ENCODE data around the gene SEC14L6. TPM values are rescaled to one million over a fixed set of nuclear protein-coding genes. Genes with fewer than 3 reads are reported as not detected.
"Not testable (repeated sequence)": the region's sequence is repeated elsewhere in the genome, so short reads cannot be mapped to it uniquely, and the experiment has no call there.

The SEC14L6 gene
- not detected for polyA plus RNA-seq (2012; ENCODE audit: low read depth, missing spikeins)

DNA sequence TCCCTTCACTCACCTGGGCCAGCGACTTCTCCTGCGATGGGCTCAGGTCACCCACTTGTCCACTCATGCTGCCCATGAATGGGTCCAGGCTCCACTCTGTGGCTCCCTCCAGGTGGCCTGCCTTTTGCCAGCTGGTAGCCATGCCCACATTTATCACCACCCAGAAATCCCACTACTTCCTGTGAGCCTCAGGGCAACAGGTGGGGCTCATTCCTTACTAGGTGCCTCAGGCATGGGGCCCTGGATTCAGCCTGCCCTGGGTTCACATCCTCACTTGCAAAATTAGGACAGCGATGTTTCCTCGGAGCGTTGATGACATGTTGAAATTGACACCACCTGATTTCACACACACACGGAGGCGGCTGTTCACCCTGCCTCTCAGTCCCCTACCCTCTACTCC is at the start of gene SEC14L6:
Gene SEC14L6, minus strand, starts transcription at position 126 of the 400 bp plus-strand sequence. Its CDS starts 59 bp downstream, at position 67.
- TF ChIP-seq POU2F2 (IDR thresholded peaks at IDR 0.05; ENCODE audit: low read depth, low read length) (no peak), PAX5 (IDR thresholded peaks at IDR 0.05; ENCODE audit: insufficient read depth, low read length, severe bottlenecking) (no peak), POLR2AphosphoS5 (IDR thresholded peaks at IDR 0.05; ENCODE audit: low read depth, low read length) (no peak), POLR2A (IDR thresholded peaks at IDR 0.05; ENCODE audit: low read depth, low read length) (no peak), SPI1 (IDR thresholded peaks at IDR 0.05; ENCODE audit: low read depth, low read length) (no peak), TAF1 (IDR thresholded peaks at IDR 0.05; ENCODE audit: low read depth, low read length) (no peak)
- FAIRE-seq: no peak
- no peak for DNase-seq (ENCODE audit: insufficient read length, low spot score)

DNA sequence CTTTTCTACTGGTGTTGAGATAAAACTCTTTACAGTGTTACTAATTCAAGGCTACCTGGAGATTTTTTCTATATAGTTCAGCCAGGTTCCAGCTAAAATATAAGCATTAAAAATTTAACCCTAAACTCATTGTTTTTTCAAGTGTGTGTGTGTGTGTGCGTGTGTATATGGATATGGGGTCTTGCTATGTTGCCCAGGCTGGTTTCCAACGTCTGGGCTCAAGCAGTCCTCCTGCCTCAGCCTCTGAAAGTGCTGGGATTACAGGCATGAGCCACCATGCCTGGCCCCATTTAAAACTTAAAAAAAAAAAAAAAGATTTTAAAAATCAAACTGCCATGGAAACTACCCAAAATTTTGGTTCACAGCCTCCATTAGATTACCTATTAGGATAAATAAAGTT is 49.7 kb upstream of the SEC14L6 start:
- no peak for FAIRE-seq
- no peak for TF ChIP-seq POLR2A (IDR thresholded peaks at IDR 0.05; ENCODE audit: low read depth, low read length)
- no peak for TF ChIP-seq SPI1 (IDR thresholded peaks at IDR 0.05; ENCODE audit: low read depth, low read length)
- no peak for TF ChIP-seq PAX5 (IDR thresholded peaks at IDR 0.05; ENCODE audit: insufficient read depth, low read length, severe bottlenecking)
- no peak for TF ChIP-seq TAF1 (IDR thresholded peaks at IDR 0.05; ENCODE audit: low read depth, low read length)
- TF ChIP-seq POU2F2 (IDR thresholded peaks at IDR 0.05; ENCODE audit: low read depth, low read length): no peak
- TF ChIP-seq POLR2AphosphoS5 (IDR thresholded peaks at IDR 0.05; ENCODE audit: low read depth, low read length): no peak

DNA sequence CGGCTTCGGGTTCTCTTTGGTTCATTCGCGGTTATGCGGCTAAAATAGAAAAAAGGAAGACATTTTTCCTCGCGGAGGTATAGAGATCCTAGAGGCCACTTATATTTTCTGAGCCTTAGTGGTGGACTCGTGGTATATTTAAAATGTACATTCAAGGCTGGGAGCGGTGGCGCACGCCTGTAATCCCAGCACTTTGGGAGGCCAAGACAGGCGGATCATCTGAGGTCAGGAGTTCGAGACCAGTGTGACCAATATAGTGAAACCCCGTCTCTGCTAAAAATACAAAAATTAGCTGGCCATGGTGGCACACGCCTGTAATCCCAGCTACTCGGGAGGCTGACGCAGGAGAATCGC is 45.8 kb upstream of the SEC14L6 start:
- not testable (repeated sequence) for FAIRE-seq; DNase-seq (ENCODE audit: insufficient read length, low spot score)

More for the DNA sequence above, 49.7 kb upstream of the SEC14L6 start:
- DNase-seq (ENCODE audit: insufficient read length, low spot score): no peak

DNA sequence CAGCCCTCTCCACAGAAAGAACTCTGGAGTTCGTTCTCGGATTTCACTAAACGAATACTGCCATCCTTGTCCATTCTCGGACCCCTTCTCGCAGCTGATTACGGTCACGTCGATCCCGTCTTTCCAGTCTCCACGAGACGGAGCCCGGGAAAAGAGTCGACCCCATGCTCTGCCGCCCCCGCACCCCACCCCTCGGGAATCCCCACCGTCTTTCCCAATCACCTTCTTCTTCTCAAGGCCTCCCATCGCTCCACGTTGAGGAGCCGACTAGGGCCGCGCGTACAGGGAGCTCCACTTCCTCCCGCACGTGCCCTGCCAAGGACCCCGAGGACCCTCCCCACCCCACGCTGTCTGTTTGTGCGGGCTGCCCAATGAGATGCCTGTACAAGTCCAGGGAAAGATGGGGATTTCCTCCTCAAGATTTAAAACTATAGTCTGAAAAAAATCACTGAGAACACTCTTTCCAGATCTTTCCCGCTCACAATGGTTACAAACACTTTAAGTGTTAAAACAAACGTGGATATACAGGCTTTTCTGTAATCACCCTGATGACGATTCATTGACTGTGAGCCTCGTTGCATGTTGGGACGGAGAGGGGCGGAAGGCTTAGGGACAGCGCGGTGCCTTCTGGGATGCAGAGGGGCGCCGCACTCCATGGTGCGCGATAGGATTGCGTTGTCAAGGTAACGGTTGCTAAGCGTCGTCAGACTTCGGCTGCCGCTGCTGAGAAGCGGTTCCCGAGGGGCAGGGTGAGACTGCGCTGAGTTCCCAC is 45.2 kb upstream of the SEC14L6 start, which contains the start of gene PES1:
Gene PES1, minus strand, starts transcription at position 323 of the 772 bp plus-strand sequence. Its CDS starts 77 bp downstream, at position 246.
- FAIRE-seq (peak; percentile 100), DNase-seq (ENCODE audit: insufficient read length, low spot score) (peak; percentile 91)
- TF ChIP-seq POU2F2 (IDR thresholded peaks at IDR 0.05; ENCODE audit: low read depth, low read length) (peak; percentile 87), POLR2A (IDR thresholded peaks at IDR 0.05; ENCODE audit: low read depth, low read length) (peak; percentile 77), SPI1 (IDR thresholded peaks at IDR 0.05; ENCODE audit: low read depth, low read length) (peak; percentile 76), POLR2AphosphoS5 (IDR thresholded peaks at IDR 0.05; ENCODE audit: low read depth, low read length) (peak; percentile 80), TAF1 (IDR thresholded peaks at IDR 0.05; ENCODE audit: low read depth, low read length) (0 out of 2 replicates have a peak, but pooled peaks have one; percentile 55), PAX5 (IDR thresholded peaks at IDR 0.05; ENCODE audit: insufficient read depth, low read length, severe bottlenecking) (no peak)

DNA sequence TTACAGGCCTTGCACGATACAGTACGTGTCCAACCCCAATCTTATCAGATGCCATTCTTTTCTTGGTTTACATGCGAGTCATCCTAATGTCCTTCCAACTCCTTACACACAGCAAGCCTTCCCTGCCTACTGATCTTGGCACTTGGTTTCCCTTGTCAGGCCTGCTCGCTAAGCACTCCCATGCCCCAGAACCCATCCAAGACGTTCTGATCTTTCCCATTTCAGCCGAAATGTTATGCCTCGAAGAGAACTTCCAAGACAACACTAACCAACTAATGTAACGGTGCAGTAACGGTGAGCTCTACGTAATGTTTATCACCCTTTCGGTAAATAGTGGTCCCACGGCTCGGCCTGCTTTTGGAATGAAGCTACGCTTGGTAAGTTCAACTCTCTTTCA is 44.6 kb upstream of the SEC14L6 start:
- FAIRE-seq (peak; percentile 26), DNase-seq (ENCODE audit: insufficient read length, low spot score) (no peak)
- no peak for TF ChIP-seq TAF1 (IDR thresholded peaks at IDR 0.05; ENCODE audit: low read depth, low read length)
- TF ChIP-seq POLR2AphosphoS5 (IDR thresholded peaks at IDR 0.05; ENCODE audit: low read depth, low read length): no peak
- no peak for TF ChIP-seq PAX5 (IDR thresholded peaks at IDR 0.05; ENCODE audit: insufficient read depth, low read length, severe bottlenecking)
- TF ChIP-seq POU2F2 (IDR thresholded peaks at IDR 0.05; ENCODE audit: low read depth, low read length): no peak
- no peak for TF ChIP-seq POLR2A (IDR thresholded peaks at IDR 0.05; ENCODE audit: low read depth, low read length)
- no peak for TF ChIP-seq SPI1 (IDR thresholded peaks at IDR 0.05; ENCODE audit: low read depth, low read length)

DNA sequence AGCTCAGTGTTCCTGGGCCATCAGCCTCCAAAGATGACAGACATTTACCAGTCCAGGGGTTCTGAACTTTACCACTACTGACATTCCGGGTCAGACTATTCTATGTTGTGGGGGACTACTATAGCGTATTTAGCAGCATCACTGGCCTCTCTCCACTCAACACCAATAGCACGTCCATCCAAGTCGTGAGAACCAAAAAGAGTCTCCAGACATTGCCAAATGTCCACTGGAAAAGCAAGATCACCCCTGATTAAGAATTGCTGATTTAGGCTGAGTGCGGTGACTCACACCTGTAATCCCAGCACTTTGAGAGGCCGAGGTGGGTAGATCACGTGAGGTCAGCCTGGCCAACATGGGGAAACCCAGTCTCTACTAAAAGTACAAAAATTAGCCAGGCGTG is 39.9 kb upstream of the SEC14L6 start:
- FAIRE-seq (no peak), DNase-seq (ENCODE audit: insufficient read length, low spot score) (no peak)
- TF ChIP-seq POLR2AphosphoS5 (IDR thresholded peaks at IDR 0.05; ENCODE audit: low read depth, low read length) (no peak), POLR2A (IDR thresholded peaks at IDR 0.05; ENCODE audit: low read depth, low read length) (no peak), TAF1 (IDR thresholded peaks at IDR 0.05; ENCODE audit: low read depth, low read length) (no peak), SPI1 (IDR thresholded peaks at IDR 0.05; ENCODE audit: low read depth, low read length) (no peak), PAX5 (IDR thresholded peaks at IDR 0.05; ENCODE audit: insufficient read depth, low read length, severe bottlenecking) (no peak), POU2F2 (IDR thresholded peaks at IDR 0.05; ENCODE audit: low read depth, low read length) (no peak)

DNA sequence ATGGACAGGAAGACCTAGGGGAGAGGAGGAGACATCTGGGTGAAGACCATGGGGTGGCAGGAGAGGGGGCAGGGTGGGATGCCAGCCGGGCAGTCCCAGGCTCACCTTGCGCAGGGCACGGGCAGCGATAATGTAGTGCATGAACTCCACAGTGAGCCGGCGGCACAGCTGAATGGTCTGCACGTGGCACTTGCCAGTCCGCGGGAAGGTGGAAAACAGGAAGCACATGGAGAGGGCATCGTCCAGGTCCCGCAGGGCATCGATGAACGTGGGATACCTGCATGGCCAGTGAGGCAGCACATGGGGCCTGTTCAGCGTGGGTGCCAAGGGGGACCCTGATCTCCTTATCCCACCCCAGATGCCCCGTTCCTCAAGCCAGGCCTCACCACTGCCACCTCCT is 37.9 kb upstream of the SEC14L6 start:
- TF ChIP-seq TAF1 (IDR thresholded peaks at IDR 0.05; ENCODE audit: low read depth, low read length) (no peak), POLR2AphosphoS5 (IDR thresholded peaks at IDR 0.05; ENCODE audit: low read depth, low read length) (peak; percentile 21; the same call in 1 of the 2 replicates), POU2F2 (IDR thresholded peaks at IDR 0.05; ENCODE audit: low read depth, low read length) (no peak)
- DNase-seq (ENCODE audit: insufficient read length, low spot score): no peak
- FAIRE-seq: no peak

DNA sequence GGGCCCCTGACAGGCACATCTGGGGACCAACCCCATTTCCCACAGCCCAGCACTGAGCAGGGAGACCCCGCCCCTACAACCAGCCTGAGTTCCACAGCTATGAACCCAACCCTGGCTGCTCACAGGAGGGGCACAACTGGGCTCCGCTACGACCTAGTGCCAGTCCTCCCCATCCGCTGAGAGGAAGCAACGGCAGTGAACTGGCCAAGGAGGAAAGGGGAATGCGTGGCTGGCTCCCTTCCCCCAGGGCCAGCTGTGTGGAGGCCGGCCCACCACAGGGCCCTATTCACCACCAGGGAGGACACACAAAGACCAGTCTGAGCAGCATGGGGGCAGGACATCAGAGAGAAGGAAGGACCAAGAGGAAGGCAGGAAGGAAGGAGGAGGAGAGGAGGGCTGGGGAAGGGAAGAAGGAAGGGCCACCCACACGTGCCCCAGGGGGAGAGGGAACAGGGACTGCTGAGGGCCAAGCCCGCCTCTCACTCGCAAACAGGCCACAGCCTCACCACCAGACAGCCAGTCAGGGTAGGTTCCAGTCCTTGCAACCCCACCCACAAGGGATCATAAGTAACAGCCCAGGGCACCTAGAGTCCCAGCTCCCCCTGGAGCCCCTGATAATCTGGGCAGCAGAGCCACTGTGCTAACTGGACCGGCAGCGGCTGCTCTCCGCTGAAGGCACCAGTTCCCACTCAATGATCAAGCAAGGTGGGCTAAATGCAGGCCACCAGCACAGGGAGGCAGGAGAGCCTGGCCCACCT is 36.4 kb upstream of the SEC14L6 start:
- TF ChIP-seq POLR2AphosphoS5 (IDR thresholded peaks at IDR 0.05; ENCODE audit: low read depth, low read length) (no peak), POLR2A (IDR thresholded peaks at IDR 0.05; ENCODE audit: low read depth, low read length) (no peak), TAF1 (IDR thresholded peaks at IDR 0.05; ENCODE audit: low read depth, low read length) (no peak), POU2F2 (IDR thresholded peaks at IDR 0.05; ENCODE audit: low read depth, low read length) (no peak), PAX5 (IDR thresholded peaks at IDR 0.05; ENCODE audit: insufficient read depth, low read length, severe bottlenecking) (no peak), SPI1 (IDR thresholded peaks at IDR 0.05; ENCODE audit: low read depth, low read length) (no peak)
- no peak for FAIRE-seq
- no peak for DNase-seq (ENCODE audit: insufficient read length, low spot score)

DNA sequence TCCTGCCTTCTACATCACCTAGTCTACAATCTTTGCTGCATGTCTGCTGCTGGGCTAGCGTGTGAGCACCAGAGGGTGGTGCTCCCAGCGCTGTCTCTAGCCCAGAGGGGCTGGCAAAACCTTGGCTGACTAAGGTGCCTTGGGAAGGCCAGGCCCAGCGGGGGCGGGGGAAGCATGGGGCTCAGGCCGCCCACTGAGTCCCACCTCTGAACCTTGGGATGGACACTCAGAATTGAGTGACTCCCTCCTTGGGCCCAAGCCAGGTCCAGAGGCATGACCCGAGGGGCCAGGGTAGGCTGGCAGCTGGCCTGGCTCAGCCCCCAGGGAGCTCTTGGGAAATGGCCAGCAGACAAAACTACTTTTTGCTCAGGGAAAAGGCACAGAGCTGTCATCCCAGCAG is 35.5 kb upstream of the SEC14L6 start:
- TF ChIP-seq TAF1 (IDR thresholded peaks at IDR 0.05; ENCODE audit: low read depth, low read length): no peak
- no peak for TF ChIP-seq SPI1 (IDR thresholded peaks at IDR 0.05; ENCODE audit: low read depth, low read length)
- DNase-seq (ENCODE audit: insufficient read length, low spot score) (no peak), FAIRE-seq (no peak)

DNA sequence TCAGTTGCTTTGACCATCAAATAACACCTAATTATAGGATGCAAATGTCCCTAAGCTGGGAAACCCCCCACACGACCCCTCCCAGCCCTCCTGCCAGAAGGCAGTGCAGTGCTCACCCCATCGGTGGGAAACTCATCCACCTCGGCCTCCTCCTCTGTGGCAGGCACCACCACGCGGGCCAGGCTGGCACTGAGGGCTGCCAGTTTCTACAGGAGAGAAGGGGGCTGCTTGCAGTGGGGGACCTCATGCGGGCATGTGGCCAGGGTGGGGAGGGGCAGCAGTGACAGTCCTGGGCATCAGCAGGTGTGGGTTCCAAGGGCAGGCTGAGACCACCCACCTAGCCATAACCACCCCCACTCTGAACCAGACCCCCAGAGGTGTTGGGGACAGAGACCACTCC is 34.4 kb upstream of the SEC14L6 start:
- DNase-seq (ENCODE audit: insufficient read length, low spot score) (no peak), FAIRE-seq (no peak)
- TF ChIP-seq SPI1 (IDR thresholded peaks at IDR 0.05; ENCODE audit: low read depth, low read length) (no peak), POLR2A (IDR thresholded peaks at IDR 0.05; ENCODE audit: low read depth, low read length) (no peak), PAX5 (IDR thresholded peaks at IDR 0.05; ENCODE audit: insufficient read depth, low read length, severe bottlenecking) (no peak), POU2F2 (IDR thresholded peaks at IDR 0.05; ENCODE audit: low read depth, low read length) (no peak), TAF1 (IDR thresholded peaks at IDR 0.05; ENCODE audit: low read depth, low read length) (no peak), POLR2AphosphoS5 (IDR thresholded peaks at IDR 0.05; ENCODE audit: low read depth, low read length) (no peak)
